Measurements from ENCODE around the gene HOXD12.

Gene HOXD12

GRCh38 chr2:176093898-176094249, 5.7 kb upstream of the HOXD12 start:
- DNase-seq: no peak

DNA sequence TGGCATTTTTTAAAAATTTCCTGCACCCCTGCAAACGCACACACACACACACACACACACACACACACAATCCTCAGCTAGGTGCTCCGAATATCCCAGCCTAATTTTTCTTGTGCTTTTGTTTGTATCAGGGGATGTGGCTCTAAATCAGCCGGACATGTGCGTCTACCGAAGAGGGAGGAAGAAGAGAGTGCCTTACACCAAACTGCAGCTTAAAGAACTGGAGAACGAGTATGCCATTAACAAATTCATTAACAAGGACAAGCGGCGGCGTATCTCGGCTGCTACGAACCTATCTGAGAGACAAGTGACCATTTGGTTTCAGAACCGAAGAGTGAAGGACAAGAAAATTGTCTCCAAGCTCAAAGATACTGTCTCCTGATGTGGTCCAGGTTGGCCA, 5.2 kb upstream of the HOXD12 start:
- no peak for DNase-seq

GRCh38 chr2:176095421-176095820, 4.2 kb upstream of the HOXD12 start:
- DNase-seq: no peak

DNA sequence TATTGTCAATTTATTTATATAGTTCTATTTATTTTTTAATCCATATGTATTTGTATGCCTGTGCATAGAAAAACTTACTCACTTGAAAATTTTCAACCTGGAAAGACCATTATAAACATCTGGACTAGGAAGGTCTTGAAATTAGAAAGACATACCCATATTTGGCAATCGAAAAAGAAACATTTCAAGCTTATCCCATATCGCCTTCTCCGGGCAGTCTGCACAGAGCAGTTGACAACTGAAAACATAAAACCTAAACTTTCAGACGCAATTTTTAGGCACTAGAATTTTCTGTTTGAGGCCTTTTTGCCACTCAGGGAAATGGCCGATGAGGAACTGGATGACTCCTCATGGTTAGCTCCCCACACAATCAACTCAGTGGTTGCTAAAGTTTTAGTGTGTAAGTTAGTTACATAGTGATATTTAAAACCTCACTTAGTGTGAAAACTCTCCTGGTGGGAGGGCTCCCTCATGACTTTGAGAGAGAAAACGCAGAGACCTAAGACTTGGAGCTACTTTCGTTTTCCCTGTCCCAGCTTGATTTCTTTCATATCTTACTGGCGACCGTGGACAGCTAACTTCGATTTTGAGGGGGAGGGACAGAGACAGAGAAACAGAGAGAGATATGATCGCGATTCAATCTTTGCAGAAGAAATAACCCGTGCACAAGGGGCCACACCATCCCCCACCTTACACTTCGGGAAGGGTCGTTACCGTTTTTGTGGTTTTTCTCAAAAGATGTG, 3.2 kb upstream of the HOXD12 start:
- no peak for DNase-seq

- DNase-seq: peak; percentile 74
These were observed 2.4 kb upstream of the HOXD12 start for GRCh38 chr2:176096986-176097819.

DNA sequence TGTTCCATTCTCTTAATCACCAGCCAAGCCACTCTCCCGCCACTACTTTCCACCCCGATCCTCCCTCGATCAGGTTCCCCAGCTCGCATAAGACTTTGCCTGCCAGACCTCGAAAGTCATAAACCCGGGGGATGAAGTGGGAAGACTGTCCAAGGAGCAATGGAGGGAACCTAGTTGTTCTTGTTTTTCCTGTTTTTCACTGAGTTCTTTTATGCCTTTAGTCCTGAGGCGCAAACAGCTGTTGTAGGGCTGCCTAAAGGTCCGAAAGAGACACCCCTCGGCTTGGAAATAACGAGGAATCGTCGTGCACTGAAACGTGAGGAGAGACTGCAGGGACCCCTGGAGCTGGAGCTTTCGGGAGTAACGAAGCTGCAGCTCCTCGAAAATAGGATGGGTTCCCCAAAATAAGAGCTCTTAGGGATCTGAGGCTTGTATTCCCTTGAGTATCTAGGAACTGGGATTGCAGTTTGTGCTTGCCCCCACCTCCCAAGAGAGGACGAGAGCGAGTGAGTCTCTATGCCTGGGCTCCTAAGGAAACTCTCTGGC, 1.7 kb upstream of the HOXD12 start:
- no peak for DNase-seq

GRCh38 chr2:176098366-176099158, 1.0 kb upstream of the HOXD12 start:
- no peak for DNase-seq

- DNase-seq: no peak
These were observed 352 bp upstream of the HOXD12 start for GRCh38 chr2:176099159-176099727.

- no peak for DNase-seq
These were observed 1.0 kb downstream of the HOXD12 start for GRCh38 chr2:176100547-176101140.

DNA sequence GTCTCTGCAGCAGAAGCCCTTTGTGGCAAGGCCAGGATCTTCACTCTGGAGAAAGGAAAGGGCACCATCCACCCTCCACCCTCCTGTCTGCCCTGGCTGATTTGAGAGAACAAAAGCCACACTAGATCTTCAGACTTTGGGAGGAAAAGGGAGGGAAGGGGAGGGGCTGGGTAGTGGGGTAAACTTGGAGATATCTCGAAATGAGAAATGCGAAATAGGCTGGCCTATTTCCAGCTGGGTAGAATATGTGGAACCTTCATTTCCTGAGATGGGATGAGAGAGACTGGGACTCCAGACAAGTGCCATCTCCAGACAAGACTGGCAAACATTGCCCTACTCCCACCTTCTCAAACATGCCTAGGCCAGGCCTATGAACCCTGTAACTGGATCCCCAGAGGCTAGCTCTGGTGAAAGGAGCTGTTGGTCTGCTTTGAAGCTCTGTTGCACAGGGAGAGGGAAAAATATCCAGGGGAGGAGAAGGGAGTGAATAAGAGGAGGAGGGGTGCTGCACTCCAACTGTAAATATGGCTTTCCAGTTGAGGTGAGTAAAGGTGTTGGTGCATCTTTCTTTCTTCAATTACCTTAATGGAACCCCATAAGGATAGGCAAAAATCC, 1.7 kb downstream of the HOXD12 start:
- DNase-seq: no peak

GRCh38 chr2:176101842-176102241, 2.2 kb downstream of the HOXD12 start:
- no peak for DNase-seq

DNA sequence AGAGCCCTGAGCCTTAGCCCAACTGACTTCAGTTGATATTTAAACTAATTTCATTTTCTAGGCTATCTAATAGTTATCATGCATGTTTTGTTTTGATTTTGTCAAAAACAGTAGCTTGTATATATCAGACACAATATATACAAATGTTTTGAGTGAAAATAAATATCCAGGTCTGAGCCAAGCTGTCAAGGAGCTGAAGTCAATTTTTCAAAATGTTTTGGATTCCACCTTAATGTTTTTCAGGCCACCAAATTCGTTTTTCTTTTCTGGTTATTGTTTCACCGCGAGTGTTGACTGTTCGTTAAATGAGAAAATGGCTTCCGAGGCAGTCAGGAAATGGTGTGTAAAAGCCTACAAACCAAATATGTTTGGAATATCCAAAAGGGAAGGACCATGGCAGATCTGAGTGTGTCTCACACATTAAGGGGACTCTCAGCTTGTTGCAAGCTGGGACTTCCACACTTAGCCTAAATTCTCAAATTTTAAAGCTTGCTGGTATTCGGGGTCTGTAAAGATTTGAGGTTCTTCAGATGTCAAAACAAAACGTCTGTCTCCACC, 2.8 kb downstream of the HOXD12 start:
- DNase-seq: no peak

GRCh38 chr2:176103194-176103593, 3.6 kb downstream of the HOXD12 start:
- no peak for DNase-seq

GRCh38 chr2:176103742-176104315, 4.2 kb downstream of the HOXD12 start:
- no peak for DNase-seq

- DNase-seq: no peak
These were observed 4.9 kb downstream of the HOXD12 start for GRCh38 chr2:176104316-176105077.

GRCh38 chr2:176105078-176105729, 5.6 kb downstream of the HOXD12 start:
- DNase-seq: no peak

DNA sequence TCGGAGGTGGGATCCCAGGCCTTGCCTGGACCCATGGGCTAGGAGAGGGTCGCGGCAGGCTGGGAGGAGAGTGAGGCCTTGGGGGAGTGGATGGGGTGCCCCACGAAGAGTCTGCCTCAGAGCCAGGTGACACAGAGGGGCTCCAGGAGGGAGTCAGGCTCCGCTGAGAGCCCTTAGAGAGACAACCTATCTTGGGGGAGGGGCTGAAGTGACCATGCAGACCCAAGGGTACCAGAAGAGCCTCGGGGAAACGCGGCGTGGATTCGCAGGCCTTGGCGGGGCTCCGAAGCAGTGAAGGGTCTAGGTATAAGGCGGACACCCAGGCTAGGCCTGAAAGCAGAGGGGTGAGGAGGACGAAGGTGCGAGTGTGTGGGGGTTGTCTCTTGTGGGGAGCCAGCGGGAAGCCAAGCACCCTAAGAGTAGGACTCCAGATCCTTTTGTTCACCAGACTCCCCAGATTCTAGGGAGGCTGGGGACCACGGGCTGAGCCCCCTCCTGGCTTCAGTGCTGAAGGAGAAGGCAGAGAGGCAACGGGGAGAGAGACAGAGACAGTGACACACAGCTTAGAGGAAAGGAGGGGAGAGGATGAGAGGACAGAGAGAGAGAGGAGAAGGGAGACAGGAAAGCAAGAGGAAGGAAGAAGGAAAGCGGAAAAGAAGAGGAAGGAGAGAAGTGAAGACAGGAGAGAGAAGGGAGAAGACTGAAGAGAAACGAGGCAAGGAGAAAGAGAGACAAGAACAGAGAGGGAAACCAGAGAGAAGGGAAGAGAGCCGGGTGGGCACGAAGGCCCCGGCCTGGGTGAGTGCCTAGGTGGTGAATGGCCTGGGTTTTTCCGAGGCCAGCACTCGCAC, 6.4 kb downstream of the HOXD12 start:
- no peak for DNase-seq

DNA sequence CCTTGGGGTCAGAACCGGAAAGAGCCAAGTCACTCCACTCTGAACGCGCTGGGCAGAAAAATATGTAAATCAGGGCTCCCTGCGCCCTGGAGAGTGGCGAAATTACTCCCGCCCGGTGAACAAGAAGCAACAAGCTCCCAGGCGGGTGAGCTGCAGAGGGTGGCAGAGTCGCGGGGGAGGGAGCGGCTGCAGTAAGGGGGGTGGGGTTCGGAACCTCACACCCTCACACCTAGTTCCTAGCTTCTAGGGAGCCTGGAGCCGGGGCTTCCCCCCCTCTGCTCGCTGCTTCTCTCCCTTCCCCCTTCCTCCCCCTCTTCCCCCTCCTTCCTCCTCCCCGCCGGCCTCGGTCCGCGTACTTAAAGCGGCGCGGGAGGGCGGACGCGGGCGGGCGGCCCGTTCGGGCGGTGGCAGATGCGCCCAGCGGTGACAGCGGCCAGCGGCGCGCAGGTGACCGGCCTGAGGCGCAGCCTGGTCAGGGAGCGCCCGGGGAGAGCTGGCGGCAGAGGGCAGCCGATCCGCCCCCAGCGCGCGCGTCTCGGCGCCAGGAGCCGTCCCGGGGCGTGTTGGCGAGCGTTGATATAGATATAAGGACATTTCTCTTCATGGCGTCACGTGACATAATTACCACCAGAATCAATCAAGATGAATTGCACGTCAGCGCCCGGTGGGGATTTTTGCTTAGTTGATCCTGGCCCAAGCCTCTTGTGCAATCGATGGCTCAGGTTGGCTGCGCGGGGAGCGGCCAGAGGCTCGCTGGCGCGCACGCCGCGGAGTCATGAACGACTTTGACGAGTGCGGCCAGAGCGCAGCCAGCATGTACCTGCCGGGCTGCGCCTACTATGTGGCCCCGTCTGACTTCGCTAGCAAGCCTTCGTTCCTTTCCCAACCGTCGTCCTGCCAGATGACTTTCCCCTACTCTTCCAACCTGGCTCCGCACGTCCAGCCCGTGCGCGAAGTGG, 7.3 kb downstream of the HOXD12 start, which contains the start of gene HOXD11:
HOXD11 (plus strand) TSS at position 700 of the 959 bp plus-strand sequence; CDS start at position 776, 76 bp downstream.
- DNase-seq: peak; percentile 41
